Measurements from ENCODE around the gene SHC3.

DNA sequence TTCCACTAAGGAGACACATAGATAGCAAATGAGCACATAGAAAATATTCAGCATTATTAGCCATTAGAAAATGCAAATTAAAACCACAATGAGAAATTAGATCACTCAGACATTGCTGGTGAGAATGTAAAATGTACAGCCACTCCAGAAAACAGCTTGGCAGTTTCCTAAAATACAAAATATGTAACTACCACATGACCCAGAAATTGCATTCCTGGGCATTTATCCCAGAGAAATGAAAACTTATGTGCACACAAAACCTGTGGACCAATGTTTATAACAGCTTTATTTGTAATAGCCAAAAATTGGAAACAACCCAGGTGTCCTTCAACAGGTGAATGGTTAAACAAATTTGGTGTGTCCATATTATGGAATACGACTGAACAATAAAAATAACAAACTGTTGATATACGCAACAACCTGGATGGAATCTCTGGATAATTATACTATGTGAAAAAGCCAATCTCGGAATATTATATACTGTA lies 34.8 kb upstream of the SHC3 start:
- TF ChIP-seq, protein P1, sequence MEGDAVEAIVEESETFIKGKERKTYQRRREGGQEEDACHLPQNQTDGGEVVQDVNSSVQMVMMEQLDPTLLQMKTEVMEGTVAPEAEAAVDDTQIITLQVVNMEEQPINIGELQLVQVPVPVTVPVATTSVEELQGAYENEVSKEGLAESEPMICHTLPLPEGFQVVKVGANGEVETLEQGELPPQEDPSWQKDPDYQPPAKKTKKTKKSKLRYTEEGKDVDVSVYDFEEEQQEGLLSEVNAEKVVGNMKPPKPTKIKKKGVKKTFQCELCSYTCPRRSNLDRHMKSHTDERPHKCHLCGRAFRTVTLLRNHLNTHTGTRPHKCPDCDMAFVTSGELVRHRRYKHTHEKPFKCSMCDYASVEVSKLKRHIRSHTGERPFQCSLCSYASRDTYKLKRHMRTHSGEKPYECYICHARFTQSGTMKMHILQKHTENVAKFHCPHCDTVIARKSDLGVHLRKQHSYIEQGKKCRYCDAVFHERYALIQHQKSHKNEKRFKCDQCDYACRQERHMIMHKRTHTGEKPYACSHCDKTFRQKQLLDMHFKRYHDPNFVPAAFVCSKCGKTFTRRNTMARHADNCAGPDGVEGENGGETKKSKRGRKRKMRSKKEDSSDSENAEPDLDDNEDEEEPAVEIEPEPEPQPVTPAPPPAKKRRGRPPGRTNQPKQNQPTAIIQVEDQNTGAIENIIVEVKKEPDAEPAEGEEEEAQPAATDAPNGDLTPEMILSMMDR (IDR thresholded peaks at IDR 0.05), result no peak
- TF ChIP-seq POLR2AphosphoS5 (IDR thresholded peaks at IDR 0.05) (no peak), POLR2A (IDR thresholded peaks at IDR 0.05) (no peak), EP300 (IDR thresholded peaks at IDR 0.05) (no peak)

Measured in gastroesophageal sphincter (tissue), 3 donors.